ENCODE results near the gene LCN12.

The LCN12 gene

DNA sequence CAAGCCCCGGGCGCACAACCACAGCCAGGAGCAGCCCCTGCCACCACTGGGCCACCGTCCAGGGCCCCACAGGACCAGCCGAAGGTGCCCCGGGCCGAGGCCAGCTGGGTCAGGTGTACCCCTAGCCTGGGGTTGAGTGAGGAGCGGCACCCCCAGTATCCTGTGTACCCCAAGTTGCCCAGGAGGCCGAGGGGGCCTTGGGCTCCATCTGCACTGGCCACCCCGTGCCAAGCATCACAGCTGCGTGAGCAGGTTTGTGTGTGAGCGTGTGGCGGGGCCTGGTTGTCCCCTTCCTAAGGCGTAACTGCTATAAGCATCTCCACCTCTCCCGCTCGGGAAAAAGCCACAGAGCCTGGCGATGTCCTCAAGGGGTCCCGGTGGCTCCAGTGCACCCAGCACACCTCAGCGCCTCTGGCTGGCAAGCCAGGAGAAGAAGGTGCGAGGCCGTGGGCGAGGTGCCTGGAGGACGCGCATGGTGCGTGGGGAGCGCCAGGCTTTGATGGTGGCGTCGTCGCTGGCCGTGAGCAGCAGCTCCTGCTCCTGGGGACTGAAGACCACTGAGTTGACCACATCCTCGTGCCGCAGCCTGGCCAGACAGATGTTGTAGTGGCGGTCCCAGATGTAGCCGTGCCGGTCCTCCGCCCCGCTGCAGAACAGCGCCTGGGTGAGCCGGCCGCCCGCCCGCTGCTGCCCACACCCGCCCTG, 11.4 kb upstream of the LCN12 start:
- no peak overlapping the region for H3K27ac ChIP-seq (replicated peaks; ENCODE audit: low read length)
- no peak overlapping the region for H3K14ac ChIP-seq (ENCODE audit: low read length)
- H3K9me3 ChIP-seq (replicated peaks in 1 of 2; ENCODE audit: control insufficient read depth in 2 of 2, insufficient read depth in 1 of 2, low read depth in 1 of 2, low read length in 2 of 2), result peaks cover 0 to 4% of the 10 kb centered on the region in 2 donors
- H2AK5ac ChIP-seq (ENCODE audit: low read depth, low read length), result no peak overlapping the region
- no peak overlapping the region for H2BK5ac ChIP-seq (ENCODE audit: low read length)
- no peak overlapping the region for H2AFZ ChIP-seq (ENCODE audit: low read length)
- no peak overlapping the region for H3K4me3 ChIP-seq (ENCODE audit: low read length in 2 of 2)
- H3K79me1 ChIP-seq (ENCODE audit: low read depth, low read length), result peaks cover 27% of the 10 kb centered on the region
- no peak overlapping the region for H3K4ac ChIP-seq (ENCODE audit: low read length)
- no peaks in the 10 kb centered on the region for H3K27me3 ChIP-seq (ENCODE audit: control insufficient read depth in 3 of 3, insufficient read depth in 3 of 3, low read depth in 1 of 3, low read length in 3 of 3)
- peaks cover 42 to 55% of the 10 kb centered on the region in 2 donors for H3K36me3 ChIP-seq (replicated peaks in 1 of 2; ENCODE audit: control insufficient read depth in 2 of 2, insufficient read depth in 2 of 2, low read length in 2 of 2)
- H2BK12ac ChIP-seq (ENCODE audit: low read length), result no peak overlapping the region
- H3K18ac ChIP-seq (ENCODE audit: low read length), result no peak overlapping the region
- H2BK120ac ChIP-seq (ENCODE audit: low read depth, low read length), result no peak overlapping the region
- peaks cover 8% of the 10 kb centered on the region in 2 donors for H3K4me1 ChIP-seq (ENCODE audit: control insufficient read depth in 2 of 2, insufficient read depth in 1 of 2, low read depth in 1 of 2, low read length in 2 of 2)
- no peak overlapping the region for H3K4me2 ChIP-seq (ENCODE audit: insufficient read depth, low read length, poor library complexity, severe bottlenecking)
- no peak overlapping the region for H2BK15ac ChIP-seq (ENCODE audit: low read length)
- H4K8ac ChIP-seq (ENCODE audit: low read depth, low read length), result no peak overlapping the region
- H4K91ac ChIP-seq (ENCODE audit: low read depth, low read length, poor library complexity), result no peak overlapping the region
- no peak overlapping the region for H3K23ac ChIP-seq (ENCODE audit: low read depth, low read length, poor library complexity)
- H3K9ac ChIP-seq (ENCODE audit: low read depth, low read length, poor library complexity), result no peak overlapping the region
- no CpG with 5 or more reads among the region's 42 CpGs for WGBS, 2 donors (ENCODE audit: extremely low coverage in 2 of 2, insufficient read length in 2 of 2, insufficient replicate concordance in 1 of 2)
- no peak for DNase-seq (ENCODE audit: low spot score)

DNA sequence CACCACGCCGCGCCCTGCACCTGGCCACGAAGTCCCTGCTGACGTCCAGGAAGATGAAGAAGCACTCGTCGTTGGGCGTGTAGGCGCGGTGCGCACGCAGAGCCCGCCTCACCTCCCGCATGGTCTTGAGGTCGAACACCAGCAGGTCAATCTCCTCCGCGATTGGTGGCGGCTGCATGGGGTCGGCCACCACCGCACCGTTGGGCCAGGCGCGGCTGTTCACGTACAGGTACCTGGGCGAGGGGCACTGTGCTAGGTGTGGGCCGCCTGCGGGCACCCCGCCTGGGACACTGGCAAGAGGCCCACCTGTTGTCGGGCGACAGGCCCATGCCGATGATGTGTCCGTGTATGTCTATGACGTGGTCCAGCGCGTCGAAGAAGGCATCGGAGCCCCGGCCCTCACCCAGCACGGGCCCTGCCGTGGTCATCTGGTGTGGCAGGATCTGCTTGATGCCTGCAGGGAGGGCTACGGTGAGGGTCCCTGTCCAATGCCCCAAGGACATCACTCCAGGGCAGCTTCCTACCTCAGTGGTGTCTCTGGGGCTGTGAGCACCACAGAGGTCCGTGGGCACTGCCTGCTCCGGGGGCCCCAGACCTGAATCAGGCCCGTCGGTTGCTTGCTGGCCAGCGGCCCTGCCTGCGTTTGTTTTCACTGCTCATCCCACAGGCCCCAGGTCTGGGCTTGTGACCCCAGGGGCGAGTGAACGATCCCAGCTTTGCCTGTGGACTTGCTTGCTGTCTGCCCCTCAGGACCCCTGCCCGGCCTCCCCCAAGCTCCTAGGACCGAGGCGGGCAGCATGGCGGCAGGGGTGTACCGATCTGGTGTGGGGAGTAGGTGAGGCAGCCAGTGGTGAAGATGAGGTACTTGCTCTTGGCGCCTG, 10.6 kb upstream of the LCN12 start:
- H3K4me2 ChIP-seq (ENCODE audit: insufficient read depth, low read length, poor library complexity, severe bottlenecking), result no peak overlapping the region
- H2BK15ac ChIP-seq (ENCODE audit: low read length), result no peak overlapping the region
- H3K36me3 ChIP-seq (replicated peaks in 1 of 2; ENCODE audit: control insufficient read depth in 2 of 2, insufficient read depth in 2 of 2, low read length in 2 of 2), result peaks cover 42 to 54% of the 10 kb centered on the region in 2 donors
- no peaks in the 10 kb centered on the region for H3K27me3 ChIP-seq (ENCODE audit: control insufficient read depth in 3 of 3, insufficient read depth in 3 of 3, low read depth in 1 of 3, low read length in 3 of 3)
- H4K91ac ChIP-seq (ENCODE audit: low read depth, low read length, poor library complexity), result no peak overlapping the region
- no peak overlapping the region for H3K4ac ChIP-seq (ENCODE audit: low read length)
- peak overlapping the region; percentile 14 for H2BK12ac ChIP-seq (ENCODE audit: low read length)
- no peak overlapping the region for H2AK5ac ChIP-seq (ENCODE audit: low read depth, low read length)
- no peak overlapping the region for H3K14ac ChIP-seq (ENCODE audit: low read length)
- peaks cover 8% of the 10 kb centered on the region in 2 donors for H3K4me1 ChIP-seq (ENCODE audit: control insufficient read depth in 2 of 2, insufficient read depth in 1 of 2, low read depth in 1 of 2, low read length in 2 of 2)
- H4K8ac ChIP-seq (ENCODE audit: low read depth, low read length), result peak overlapping the region; percentile 17
- no peak overlapping the region for H2BK120ac ChIP-seq (ENCODE audit: low read depth, low read length)
- no CpG with 5 or more reads among the region's 55 CpGs for WGBS, 2 donors (ENCODE audit: extremely low coverage in 2 of 2, insufficient read length in 2 of 2, insufficient replicate concordance in 1 of 2)
- peak overlapping the region; percentile 28 for H3K18ac ChIP-seq (ENCODE audit: low read length)
- H2AFZ ChIP-seq (ENCODE audit: low read length), result no peak overlapping the region
- no peak overlapping the region for H2BK5ac ChIP-seq (ENCODE audit: low read length)
- H3K27ac ChIP-seq (replicated peaks; ENCODE audit: low read length), result no peak overlapping the region
- no peak overlapping the region for H3K9ac ChIP-seq (ENCODE audit: low read depth, low read length, poor library complexity)
- DNase-seq (ENCODE audit: low spot score), result no peak
- peak overlapping the region; percentile 6 to 7 for H3K4me3 ChIP-seq (ENCODE audit: low read length in 2 of 2)
- H3K23ac ChIP-seq (ENCODE audit: low read depth, low read length, poor library complexity), result peak overlapping the region; percentile 65
- H3K79me1 ChIP-seq (ENCODE audit: low read depth, low read length), result peaks cover 27% of the 10 kb centered on the region
- H3K9me3 ChIP-seq (replicated peaks in 1 of 2; ENCODE audit: control insufficient read depth in 2 of 2, insufficient read depth in 1 of 2, low read depth in 1 of 2, low read length in 2 of 2), result peaks cover 0 to 4% of the 10 kb centered on the region in 2 donors

DNA sequence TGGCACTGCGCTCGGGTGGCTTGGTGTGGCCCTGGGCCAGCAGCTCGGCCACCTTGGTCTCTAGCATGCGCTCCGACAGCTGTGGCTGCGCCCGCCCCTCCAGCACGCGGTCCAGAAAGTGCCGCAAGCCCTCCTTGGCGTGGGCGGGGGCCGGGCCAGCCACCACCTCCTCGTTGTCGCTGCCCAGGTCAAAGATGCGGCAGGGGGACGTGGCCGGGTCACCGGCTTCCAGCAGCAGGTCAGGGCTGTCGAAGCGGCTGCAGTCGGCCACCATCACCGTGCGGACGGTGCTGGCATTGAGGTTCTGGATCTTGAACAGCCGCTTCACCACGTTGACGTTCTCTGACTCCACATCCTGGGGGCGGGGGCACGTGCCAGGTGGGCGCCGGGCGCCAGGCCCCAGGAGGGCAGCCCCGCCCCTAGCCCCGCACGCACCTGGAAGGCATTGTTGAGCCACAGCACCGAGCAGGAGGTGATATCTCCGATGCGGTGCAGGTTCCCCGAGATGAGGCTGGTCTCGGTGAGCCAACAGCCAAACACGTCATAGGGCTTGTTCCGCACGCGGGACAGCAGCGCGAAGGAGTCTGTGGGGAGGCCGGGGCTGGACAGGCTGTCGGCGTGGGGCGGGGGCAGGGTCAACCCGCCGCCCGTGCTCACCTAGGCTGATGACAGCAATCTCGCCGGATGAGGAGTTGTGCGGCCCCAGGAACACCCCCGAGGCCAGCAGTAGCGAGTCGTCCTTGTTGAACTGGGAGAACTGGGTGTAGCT, 9.8 kb upstream of the LCN12 start:
- WGBS, 2 donors (ENCODE audit: extremely low coverage in 2 of 2, insufficient read length in 2 of 2, insufficient replicate concordance in 1 of 2), result no CpG with 5 or more reads among the region's 60 CpGs
- H4K8ac ChIP-seq (ENCODE audit: low read depth, low read length), result peak overlapping the region; percentile 92
- H3K4ac ChIP-seq (ENCODE audit: low read length), result no peak overlapping the region
- no peak overlapping the region for H2AK5ac ChIP-seq (ENCODE audit: low read depth, low read length)
- no peak overlapping the region for H3K18ac ChIP-seq (ENCODE audit: low read length)
- peak overlapping the region; percentile 70 for H3K9ac ChIP-seq (ENCODE audit: low read depth, low read length, poor library complexity)
- peak overlapping the region; percentile 75 for H2BK5ac ChIP-seq (ENCODE audit: low read length)
- peaks cover 8% of the 10 kb centered on the region in 2 donors for H3K4me1 ChIP-seq (ENCODE audit: control insufficient read depth in 2 of 2, insufficient read depth in 1 of 2, low read depth in 1 of 2, low read length in 2 of 2)
- no peaks in the 10 kb centered on the region for H3K27me3 ChIP-seq (ENCODE audit: control insufficient read depth in 3 of 3, insufficient read depth in 3 of 3, low read depth in 1 of 3, low read length in 3 of 3)
- H3K4me2 ChIP-seq (ENCODE audit: insufficient read depth, low read length, poor library complexity, severe bottlenecking), result peak overlapping the region; percentile 25
- peak overlapping the region; percentile 65 for H3K23ac ChIP-seq (ENCODE audit: low read depth, low read length, poor library complexity)
- peaks cover 26% of the 10 kb centered on the region for H3K79me1 ChIP-seq (ENCODE audit: low read depth, low read length)
- H2BK12ac ChIP-seq (ENCODE audit: low read length), result no peak overlapping the region
- H3K4me3 ChIP-seq (ENCODE audit: low read length in 2 of 2), result peak overlapping the region in 1 of 2 donors; percentile 92
- peaks cover 42 to 53% of the 10 kb centered on the region in 2 donors for H3K36me3 ChIP-seq (replicated peaks in 1 of 2; ENCODE audit: control insufficient read depth in 2 of 2, insufficient read depth in 2 of 2, low read length in 2 of 2)
- no peak overlapping the region for H2BK15ac ChIP-seq (ENCODE audit: low read length)
- no peak overlapping the region for H3K14ac ChIP-seq (ENCODE audit: low read length)
- no peak overlapping the region for H2AFZ ChIP-seq (ENCODE audit: low read length)
- DNase-seq (ENCODE audit: low spot score), result no peak
- no peak overlapping the region for H3K27ac ChIP-seq (replicated peaks; ENCODE audit: low read length)
- H2BK120ac ChIP-seq (ENCODE audit: low read depth, low read length), result no peak overlapping the region
- H4K91ac ChIP-seq (ENCODE audit: low read depth, low read length, poor library complexity), result no peak overlapping the region
- peaks cover 0 to 3% of the 10 kb centered on the region in 2 donors for H3K9me3 ChIP-seq (replicated peaks in 1 of 2; ENCODE audit: control insufficient read depth in 2 of 2, insufficient read depth in 1 of 2, low read depth in 1 of 2, low read length in 2 of 2)
